ENCODE data around the gene KLHL10. TPM values are rescaled to one million over a fixed set of nuclear protein-coding genes. Genes with fewer than 3 reads are reported as not detected.
"Not testable (repeated sequence)": the region's sequence is repeated elsewhere in the genome, so short reads cannot be mapped to it uniquely, and the experiment has no call there.

The KLHL10 gene
- total and polyA plus RNA-seq, 9 of the 15 experiments (the other 6 are each of a cell fraction or from before 2014, with no cell fraction given): 0.06 to 0.56 (median 0.12) TPM; not detected in 5

DNA sequence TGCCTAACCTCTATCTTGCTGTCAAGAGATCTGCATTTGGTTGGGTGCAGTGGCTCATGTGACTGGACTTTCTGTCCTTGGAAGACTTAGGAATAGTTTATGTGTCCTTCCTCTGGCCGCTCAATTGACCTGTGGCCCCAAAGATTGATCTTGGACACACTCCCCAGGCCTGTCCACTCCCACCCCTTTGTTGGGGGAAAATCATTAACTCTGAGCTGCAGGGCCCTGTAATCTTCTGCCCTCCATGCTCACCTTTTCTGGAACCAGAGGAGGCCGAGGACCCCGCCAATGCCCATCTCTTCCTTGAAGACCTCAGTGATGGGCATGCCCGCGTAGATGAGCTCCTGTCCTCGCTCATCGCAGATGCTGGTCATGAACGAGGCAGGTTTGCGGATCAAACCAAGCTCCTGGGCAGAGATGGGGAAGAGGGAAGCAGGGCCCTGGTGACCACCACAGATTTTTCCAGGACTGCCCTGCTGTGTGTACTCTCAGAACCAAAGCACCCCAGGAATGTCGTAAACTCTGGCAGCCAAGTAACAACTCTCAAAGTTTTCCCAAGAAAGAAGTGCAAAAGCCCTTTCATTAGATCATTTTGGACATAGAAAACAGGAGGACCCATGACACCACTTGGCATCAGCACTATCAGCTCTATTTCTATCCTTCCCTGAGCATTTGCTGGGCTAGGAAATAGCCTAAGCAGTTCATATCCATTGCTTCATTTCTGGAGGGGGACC is 36.1 kb downstream of the KLHL10 start (continued):
- TF ChIP-seq, protein P1, sequence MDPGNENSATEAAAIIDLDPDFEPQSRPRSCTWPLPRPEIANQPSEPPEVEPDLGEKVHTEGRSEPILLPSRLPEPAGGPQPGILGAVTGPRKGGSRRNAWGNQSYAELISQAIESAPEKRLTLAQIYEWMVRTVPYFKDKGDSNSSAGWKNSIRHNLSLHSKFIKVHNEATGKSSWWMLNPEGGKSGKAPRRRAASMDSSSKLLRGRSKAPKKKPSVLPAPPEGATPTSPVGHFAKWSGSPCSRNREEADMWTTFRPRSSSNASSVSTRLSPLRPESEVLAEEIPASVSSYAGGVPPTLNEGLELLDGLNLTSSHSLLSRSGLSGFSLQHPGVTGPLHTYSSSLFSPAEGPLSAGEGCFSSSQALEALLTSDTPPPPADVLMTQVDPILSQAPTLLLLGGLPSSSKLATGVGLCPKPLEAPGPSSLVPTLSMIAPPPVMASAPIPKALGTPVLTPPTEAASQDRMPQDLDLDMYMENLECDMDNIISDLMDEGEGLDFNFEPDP (CRISPR knock-in tag; IDR thresholded peaks at IDR 0.05): no peak

DNA sequence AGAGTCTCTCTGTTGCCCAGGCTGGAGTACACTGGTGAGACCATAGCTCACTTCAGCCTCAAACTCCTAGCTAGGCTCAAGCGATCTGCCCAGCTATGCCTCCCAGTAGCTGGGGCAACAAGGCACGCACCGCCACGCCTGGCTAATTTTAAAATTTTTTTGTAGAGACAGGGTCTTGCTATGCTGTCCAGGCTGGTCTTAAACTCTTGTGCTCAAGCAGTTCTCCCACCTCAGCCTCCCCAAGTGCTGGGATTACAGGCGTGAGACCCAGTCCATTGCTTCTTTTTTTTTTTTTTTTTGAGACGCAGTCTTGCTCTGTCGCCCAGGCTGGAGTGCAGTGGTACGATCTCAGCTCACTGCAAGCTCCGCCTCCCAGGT is 36.7 kb downstream of the KLHL10 start:
- POLR2A ChIA-PET: interaction anchor here (0.6 to 2.1 kb wide), 2 partner anchors 9 to 48 kb away, joined by 3 to 7 read pairs; partner anchors contain the start of gene KLHL11
- H3K4me3 ChIP-seq; H3K4me2 ChIP-seq (ENCODE audit: insufficient read depth, low read length); CTCF ChIA-PET (ENCODE audit: low intra/inter-chr PET ratio); BruUV-seq (replicated peaks); H3K27me3 ChIP-seq (ENCODE audit: control insufficient read depth in 2 of 2, insufficient read depth in 2 of 2, low read length in 2 of 2); in situ Hi-C loops (cut with MboI); H3K27ac ChIP-seq (ENCODE audit: extremely low read depth, low read depth, low read length); H3K9me3 ChIP-seq (replicated peaks; ENCODE audit: control insufficient read depth, insufficient read depth, low read depth, low read length); H2AFZ ChIP-seq (ENCODE audit: low read depth, low read length); H3K9me1 ChIP-seq (ENCODE audit: control insufficient read depth, insufficient read depth, low read length); DNase-seq (ENCODE audit: extremely low read depth in 1 of 4, low spot score in 3 of 4); ATAC-seq; H4K20me1 ChIP-seq (replicated peaks; ENCODE audit: control insufficient read depth, insufficient read depth, low read length); H3K4me1 ChIP-seq (replicated peaks in 1 of 2; ENCODE audit: control insufficient read depth in 2 of 2, insufficient read depth in 2 of 2, low read length in 2 of 2); H3K79me2 ChIP-seq (ENCODE audit: control insufficient read depth, insufficient read depth, low read length); intact Hi-C loops (cut with micrococcal nuclease); H3K9ac ChIP-seq (ENCODE audit: insufficient read depth in 1 of 2, low read depth in 2 of 2, low read length in 2 of 2); FAIRE-seq: not testable (repeated sequence)
- WGBS (ENCODE audit: insufficient coverage, low coverage, missing lambda C conversion rate): 89% methylated on average over 5 of the region's 9 CpGs
- peaks cover 79% of the 10 kb centered on the region for H3K36me3 ChIP-seq (ENCODE audit: control insufficient read depth, insufficient read depth, low read length)

Data from K562 (cell line).